Breast epithelium (tissue), 3 donors: ENCODE measurements around the gene MDK.

Experiments used
- POLR2A ChIP-seq: fragments of 450-650 bp; IDR thresholded peaks from one replicate; pipeline ENCODE4 v1.6.1; 2016; ENCODE audit warnings: antibody characterized with exemption, mild to moderate bottlenecking, moderate library complexity
- TF ChIP-seq, protein P1 (sequence below), 3 donors: fragments of 450-650 bp; IDR thresholded peaks; one replicate each; pipeline ENCODE4 v1.5.1; 2016 to 2017; ENCODE audit warnings: antibody characterized with exemption in 3 of 3, mild to moderate bottlenecking in 3 of 3, moderate library complexity in 3 of 3

DNA sequence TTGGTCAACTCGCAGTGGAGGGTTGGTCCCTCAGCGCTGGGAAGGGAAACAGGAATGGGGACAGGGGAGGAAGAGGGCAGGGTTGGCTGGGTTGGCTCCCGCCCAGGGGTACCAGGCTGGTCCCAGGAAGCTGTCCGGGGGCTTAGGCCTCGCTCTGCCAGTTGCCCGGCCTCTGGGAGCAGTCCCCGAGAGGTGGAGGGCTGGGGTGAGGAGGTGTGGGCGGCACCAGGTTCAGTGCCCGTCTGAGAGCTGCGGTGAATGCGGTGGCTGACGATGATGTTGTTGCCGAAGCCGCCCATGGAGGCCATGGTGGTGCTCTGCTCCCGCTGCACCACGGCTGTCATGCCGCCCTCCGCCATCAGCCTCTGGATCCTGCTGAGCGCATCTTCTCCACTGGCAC is 16.1 kb downstream of the MDK start:
- TF ChIP-seq, protein P1, sequence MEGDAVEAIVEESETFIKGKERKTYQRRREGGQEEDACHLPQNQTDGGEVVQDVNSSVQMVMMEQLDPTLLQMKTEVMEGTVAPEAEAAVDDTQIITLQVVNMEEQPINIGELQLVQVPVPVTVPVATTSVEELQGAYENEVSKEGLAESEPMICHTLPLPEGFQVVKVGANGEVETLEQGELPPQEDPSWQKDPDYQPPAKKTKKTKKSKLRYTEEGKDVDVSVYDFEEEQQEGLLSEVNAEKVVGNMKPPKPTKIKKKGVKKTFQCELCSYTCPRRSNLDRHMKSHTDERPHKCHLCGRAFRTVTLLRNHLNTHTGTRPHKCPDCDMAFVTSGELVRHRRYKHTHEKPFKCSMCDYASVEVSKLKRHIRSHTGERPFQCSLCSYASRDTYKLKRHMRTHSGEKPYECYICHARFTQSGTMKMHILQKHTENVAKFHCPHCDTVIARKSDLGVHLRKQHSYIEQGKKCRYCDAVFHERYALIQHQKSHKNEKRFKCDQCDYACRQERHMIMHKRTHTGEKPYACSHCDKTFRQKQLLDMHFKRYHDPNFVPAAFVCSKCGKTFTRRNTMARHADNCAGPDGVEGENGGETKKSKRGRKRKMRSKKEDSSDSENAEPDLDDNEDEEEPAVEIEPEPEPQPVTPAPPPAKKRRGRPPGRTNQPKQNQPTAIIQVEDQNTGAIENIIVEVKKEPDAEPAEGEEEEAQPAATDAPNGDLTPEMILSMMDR (IDR thresholded peaks at IDR 0.05) = no peak
- TF ChIP-seq POLR2A = no peak
